OCI-M1 (cell line): Measurements from ENCODE around the gene RGS17.
"Not testable (repeated sequence)": the region's sequence is repeated elsewhere in the genome, so short reads cannot be mapped to it uniquely, and the experiment has no call there.

Source experiments
- DNase-seq: peaks from one replicate; lab custom pipeline; 2025; lab: John Stamatoyannopoulos, UW

The RGS17 gene

DNA sequence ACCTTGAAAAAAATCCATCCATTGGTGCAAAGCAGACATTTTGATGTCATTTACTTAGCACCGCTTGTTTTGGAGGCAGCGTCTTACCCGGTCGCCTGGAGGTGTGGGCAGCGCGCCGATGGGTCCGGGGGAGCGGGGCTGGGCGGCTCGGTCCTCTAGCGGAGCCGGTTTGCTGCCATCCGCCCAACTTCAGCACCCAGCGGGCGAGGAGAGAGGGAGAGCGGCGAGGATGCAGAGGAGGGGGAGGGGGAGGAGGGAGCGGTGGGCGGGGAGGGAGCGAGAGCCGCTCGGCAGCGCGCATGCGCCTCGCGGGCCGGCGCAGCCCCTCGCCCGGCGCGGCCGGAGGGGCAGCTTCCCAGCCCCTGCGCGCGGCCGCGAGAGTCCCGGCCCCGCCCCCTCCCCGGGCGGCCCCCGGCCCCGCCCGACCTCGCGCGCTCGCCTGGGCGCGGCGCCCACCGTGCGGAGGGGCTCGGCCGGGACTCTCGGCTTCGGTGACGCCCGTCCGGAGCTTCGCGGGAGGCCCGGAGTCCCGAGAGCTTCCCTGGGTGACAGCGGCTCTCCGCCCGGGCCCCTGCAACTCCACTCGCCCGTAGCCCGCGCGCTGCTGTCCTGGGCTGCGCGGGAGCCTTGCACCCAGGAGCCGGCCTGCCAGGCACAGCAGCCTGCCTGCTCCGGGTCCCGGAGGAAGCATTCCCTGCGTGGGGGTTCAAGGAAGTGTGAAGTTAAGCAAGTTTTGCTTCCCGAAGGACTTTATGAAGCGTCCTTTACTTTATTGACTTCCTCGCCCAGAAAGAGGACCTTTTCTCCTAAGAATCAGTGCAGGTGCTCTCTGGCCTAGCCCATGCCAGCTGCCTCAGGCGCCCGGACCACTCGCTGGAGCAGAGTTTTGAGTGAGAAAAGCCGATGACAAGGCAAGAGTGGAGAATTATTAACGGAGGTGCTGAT is at the start of gene RGS17:
Gene RGS17 (minus strand): TSS at position 246 of the 945 bp plus-strand sequence. CDS start 87,264 bp downstream, outside the sequence.
- peak; percentile 45 for DNase-seq

GRCh38 chr6:153172815-153173214 is 41.7 kb upstream of the RGS17 start:
- no peak for DNase-seq

GRCh38 chr6:153170511-153170910 is 39.4 kb upstream of the RGS17 start:
- DNase-seq, result no peak

- no peak for DNase-seq
These were observed 36.8 kb upstream of the RGS17 start for GRCh38 chr6:153167907-153168306.

- DNase-seq, result peak; percentile 30
These were observed 36.2 kb upstream of the RGS17 start for GRCh38 chr6:153167061-153167891.

- peak; percentile 68 for DNase-seq
These were observed 31.6 kb upstream of the RGS17 start for GRCh38 chr6:153162646-153163045.

- DNase-seq, result no peak
These were observed 31.1 kb upstream of the RGS17 start for GRCh38 chr6:153162172-153162571.

- no peak for DNase-seq
These were observed 29.1 kb upstream of the RGS17 start for GRCh38 chr6:153160221-153160620.

DNA sequence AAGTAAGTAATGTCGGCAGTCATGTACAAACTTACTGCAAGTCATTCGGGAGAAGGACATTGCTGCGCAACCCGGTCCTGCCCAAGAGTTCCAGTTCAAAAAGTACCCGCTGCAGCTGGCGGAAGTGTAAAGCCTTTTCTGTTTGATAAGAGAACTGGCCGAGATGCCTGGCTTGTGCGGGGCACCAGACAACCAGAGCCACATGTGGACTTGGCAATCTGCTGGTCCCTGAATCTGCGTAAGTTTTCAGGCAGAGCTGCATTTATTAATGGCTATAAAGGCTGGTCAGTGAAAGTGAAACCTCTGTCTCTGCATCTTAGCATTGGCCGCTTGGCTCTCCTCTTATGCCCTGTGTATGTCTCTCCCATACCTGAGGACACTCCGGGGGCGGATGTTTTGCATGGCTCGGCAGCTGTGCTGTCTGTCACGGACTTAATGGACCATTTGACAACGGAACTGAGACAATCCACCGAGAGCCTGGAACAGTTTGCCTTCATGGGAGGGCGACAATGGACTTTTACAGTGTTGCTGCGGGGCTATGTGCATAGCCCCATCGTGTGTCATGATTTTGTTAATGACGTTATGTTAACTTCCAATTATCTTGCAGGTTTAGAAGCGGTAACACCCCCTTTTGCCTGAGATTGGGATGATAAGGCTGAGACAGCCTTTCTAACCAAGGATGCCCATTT is 19.8 kb upstream of the RGS17 start:
- DNase-seq, result no peak

- no peak for DNase-seq
These were observed 19.3 kb upstream of the RGS17 start for GRCh38 chr6:153150371-153150751.

- DNase-seq, result no peak
These were observed 18.8 kb upstream of the RGS17 start for GRCh38 chr6:153149891-153150290.

DNA sequence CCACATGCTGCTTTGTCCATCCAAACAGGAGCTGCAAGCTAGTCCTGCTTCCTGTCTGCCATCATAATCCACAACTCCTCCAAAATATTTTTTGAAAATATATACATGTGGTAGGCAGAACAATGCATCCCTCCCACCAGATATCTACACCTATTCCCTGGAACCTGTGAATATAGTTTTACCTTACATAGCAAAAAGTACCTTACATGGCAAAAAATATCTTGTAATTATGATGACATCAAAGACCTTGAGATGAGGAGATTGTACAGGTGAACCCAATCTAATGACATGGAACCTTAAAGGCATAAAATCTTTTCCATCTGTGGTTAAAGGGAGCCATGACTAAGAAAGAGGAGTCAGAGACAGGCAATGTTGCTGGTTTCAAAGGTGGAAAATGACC is 15.3 kb upstream of the RGS17 start:
- DNase-seq, result no peak

DNA sequence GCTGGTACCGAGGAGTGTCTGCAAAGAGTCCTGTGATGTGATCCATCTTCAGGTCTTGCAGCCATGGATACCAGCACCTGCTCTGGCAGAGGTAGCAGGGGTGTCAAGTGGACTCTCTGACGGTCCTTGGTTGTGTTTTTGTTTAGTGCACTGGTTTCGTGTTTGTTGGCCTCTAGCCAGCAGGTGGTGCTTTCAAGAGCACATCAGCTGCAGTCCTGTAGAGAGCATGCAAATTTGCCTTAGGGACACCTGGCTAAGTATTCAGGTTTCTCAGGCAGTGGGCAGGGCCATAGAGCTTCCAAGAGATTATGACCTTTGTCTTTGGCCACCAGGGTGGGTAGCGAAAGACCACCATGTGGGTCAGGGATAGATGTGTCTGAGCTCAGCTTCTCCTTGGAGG is 14.5 kb upstream of the RGS17 start:
- DNase-seq, result no peak

DNA sequence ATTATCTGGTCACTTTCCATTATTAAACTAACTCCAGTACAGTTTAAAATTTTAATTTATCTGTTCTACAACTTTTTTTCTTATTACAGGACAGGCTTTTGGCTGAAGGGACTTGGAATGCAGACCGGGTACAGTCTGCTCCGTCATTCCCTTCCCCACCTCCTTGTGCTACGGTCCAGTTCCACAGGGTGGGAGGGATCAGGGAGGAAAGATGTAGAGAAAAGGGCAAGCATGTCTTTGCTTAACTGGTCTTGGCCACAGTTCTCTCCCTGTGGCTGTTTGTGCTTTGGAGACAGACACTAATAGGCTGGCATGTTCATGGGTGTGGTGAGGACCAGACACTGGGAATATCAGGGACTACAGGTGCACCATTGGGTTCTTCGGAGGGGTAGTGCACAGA is 12.1 kb upstream of the RGS17 start:
- no peak for DNase-seq

- DNase-seq, result no peak
These were observed 9.2 kb upstream of the RGS17 start for GRCh38 chr6:153140299-153140698.

DNA sequence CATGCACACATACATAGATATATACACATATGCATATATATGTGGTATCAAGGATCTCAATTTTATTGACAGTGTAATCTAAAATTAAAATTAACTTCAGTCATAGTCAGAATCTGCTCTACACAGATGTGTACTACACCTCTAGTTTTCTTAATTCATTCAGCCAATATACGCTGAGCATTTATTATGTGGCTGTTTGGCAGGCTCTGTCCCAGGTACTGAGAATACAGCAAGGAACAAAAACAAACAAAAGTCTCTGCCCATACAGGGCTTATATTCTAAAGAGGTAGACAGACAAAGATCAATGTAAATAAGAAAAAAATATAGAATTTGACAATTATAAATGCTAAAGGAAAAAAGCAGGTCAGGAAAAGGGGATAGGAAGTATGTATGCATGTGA is 7.8 kb upstream of the RGS17 start:
- no peak for DNase-seq

GRCh38 chr6:153135681-153136080 is 4.6 kb upstream of the RGS17 start:
- DNase-seq, result no peak

DNA sequence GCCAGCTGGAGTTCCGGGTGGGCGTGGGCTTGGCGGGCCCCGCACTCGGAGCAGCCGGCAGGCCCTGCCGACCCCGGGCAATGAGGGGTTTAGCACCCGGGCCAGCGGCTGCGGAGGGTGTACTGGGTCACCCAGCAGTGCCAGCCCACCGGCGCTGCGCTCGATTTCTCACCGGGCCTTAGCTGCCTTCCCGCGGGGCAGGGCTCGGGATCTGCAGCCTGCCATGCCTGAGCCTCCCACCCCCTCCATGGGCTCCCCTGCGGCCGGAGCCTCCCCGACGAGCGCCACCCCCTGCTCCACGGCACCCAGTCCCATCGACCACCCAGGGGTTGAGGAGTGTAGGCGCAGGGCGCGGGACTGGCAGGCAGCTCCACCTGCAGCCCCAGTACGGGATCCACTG is 2.6 kb upstream of the RGS17 start:
- not testable (repeated sequence) for DNase-seq

DNA sequence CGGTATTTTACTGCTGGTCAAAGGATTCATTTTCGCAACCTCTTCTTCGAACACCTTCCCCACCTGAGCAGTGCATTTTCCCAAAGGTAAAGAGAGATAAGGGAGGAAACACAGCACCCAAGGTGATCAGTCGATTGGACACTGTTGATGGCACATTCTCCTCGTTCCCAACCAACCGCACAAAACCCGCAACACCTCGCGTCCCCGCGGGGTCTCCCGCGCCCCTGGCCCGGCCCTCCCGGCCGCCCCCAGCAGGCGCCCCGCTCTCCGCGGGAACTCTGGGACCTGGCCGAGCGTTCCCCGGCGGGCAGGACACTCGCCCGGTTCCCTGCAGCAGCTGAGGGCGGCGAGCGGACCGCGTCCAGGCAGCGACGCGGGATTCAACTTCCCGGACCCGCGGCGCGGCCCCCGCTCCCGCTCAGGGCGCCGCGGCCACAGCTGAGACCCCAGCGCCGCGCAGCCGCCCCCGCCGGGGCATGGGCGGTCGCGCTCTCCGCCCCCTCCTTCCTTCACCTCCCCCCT is 506 bp downstream of the RGS17 start:
- no peak for DNase-seq

GRCh38 chr6:153129873-153130514 is 1.1 kb downstream of the RGS17 start:
- DNase-seq, result no peak

DNA sequence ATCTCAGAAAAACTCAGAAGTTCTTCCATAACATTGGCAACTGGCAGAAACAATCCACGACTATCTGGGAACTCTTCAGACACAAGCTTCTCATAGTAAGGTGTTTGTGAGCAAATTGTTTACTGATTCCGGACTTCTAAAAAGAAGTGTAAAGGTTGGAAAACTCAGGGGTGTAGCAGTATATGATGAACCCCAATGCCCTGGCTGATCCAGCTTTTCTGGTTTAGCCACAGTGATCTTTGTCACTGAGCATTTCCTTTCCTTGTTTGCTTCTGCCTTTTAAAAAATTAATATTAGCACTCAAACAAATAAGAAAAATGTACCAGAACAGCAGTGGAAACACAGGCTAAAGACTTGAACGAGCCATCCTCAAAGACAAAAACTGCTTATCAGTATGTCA is 4.9 kb downstream of the RGS17 start:
- DNase-seq, result no peak

DNA sequence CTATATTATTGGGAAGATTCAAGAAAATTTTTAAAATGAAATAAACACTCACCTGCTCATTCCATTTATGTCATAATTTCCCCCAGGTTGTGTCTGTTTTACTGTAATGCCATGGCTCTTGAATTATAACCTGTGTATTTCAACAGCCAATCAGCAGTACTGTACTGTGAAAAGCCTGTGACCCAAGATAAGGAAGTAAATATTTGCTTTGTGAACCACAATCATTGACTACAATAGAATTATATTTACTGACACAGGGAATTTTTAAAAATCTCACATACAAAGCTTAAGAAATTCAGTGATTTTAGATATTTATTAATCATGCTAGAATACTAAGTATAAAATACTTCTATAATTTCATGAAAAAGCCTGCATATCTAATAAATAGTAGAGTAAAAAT is 6.0 kb downstream of the RGS17 start:
- peak; percentile 70 for DNase-seq
